GM10266 (cell line): ENCODE data around the gene CAMK1.
A peak's percentile ranks its signal among the peaks of the same experiment; 100 is the strongest.

ENCODE experiments used
- DNase-seq: peaks from one replicate; pipeline ENCODE4 v3.0.0; 2012; ENCODE audit errors: extremely low spot score
- CTCF ChIP-seq: IDR thresholded peaks from 2 replicates; pipeline ENCODE4 v1.5.1; 2012; ENCODE audit warnings: mild to moderate bottlenecking, low read depth; ENCODE audit not compliant: control insufficient read depth, insufficient read depth; ENCODE audit errors: missing control alignments

The CAMK1 gene

GRCh38 chr3:9730657-9731205 is 39.0 kb downstream of the CAMK1 start:
- no peak for DNase-seq
- TF ChIP-seq CTCF = no peak

GRCh38 chr3:9729419-9729818 is 40.3 kb downstream of the CAMK1 start:
- TF ChIP-seq CTCF = no peak
- no peak for DNase-seq

- no peak for TF ChIP-seq CTCF
- DNase-seq = no peak
These were observed 42.0 kb downstream of the CAMK1 start for GRCh38 chr3:9727743-9728142.

GRCh38 chr3:9727041-9727595 is 42.6 kb downstream of the CAMK1 start:
- peak; percentile 57 for TF ChIP-seq CTCF
- no peak for DNase-seq

GRCh38 chr3:9725775-9726515 is 43.8 kb downstream of the CAMK1 start:
- no peak for DNase-seq

GRCh38 chr3:9721700-9722060 is 48.1 kb downstream of the CAMK1 start:
- no peak for TF ChIP-seq CTCF
- DNase-seq = no peak

More at GRCh38 chr3:9725775-9726515, 43.8 kb downstream of the CAMK1 start:
- TF ChIP-seq CTCF = no peak
